Measurements from ENCODE around the gene LGALS14. TPM values are rescaled to one million over a fixed set of nuclear protein-coding genes. Genes with fewer than 3 reads are reported as not detected.

Gene LGALS14
- total and polyA plus RNA-seq, 2 of the 8 experiments (the other 6 are each of a cell fraction or from before 2014, with no cell fraction given): 0.50 to 0.77 TPM

- Histone ChIP-seq H4K5ac (ENCODE audit: insufficient read length, low read depth, low read length) (no peak overlapping the region), H4K8ac (ENCODE audit: extremely low read depth, insufficient read depth, low read length) (no peak overlapping the region), H3K18ac (ENCODE audit: extremely low read depth, low read length) (no peak overlapping the region), H2AK5ac (ENCODE audit: low read depth, low read length) (no peak overlapping the region), H2BK120ac (replicated peaks; ENCODE audit: low read depth, low read length) (no peak overlapping the region), H4K20me1 (replicated peaks in 1 of 2; ENCODE audit: control insufficient read depth in 1 of 2, insufficient read depth in 2 of 2, low read length in 2 of 2) (no peaks in the 10 kb centered on the region), H3K56ac (replicated peaks; ENCODE audit: insufficient read length, low read depth, low read length) (no peak overlapping the region), H3K79me2 (ENCODE audit: control insufficient read depth in 1 of 2, insufficient read depth in 2 of 2, low read length in 2 of 2) (no peaks in the 10 kb centered on the region), H3K14ac (ENCODE audit: insufficient read length) (no peak overlapping the region), H3K27ac (ENCODE audit: low read depth, low read length) (no peak overlapping the region), H3K9me3 (ENCODE audit: insufficient read depth in 2 of 2, low read depth in 1 of 2, low read length in 1 of 2) (no peaks in the 10 kb centered on the region), H3K4me1 (replicated peaks in 1 of 4; ENCODE audit: control insufficient read depth in 3 of 4, insufficient read depth in 4 of 4, low read length in 3 of 4) (no peaks in the 10 kb centered on the region), H3K36me3 (ENCODE audit: control insufficient read depth in 2 of 4, insufficient read depth in 4 of 4, low read length in 3 of 4) (no peaks in the 10 kb centered on the region), H3K79me1 (ENCODE audit: low read depth, low read length) (no peaks in the 10 kb centered on the region), H2BK20ac (ENCODE audit: low read length) (no peak overlapping the region), H2BK5ac (ENCODE audit: low read depth, low read length) (no peak overlapping the region), H3K9ac (replicated peaks in 1 of 4; ENCODE audit: extremely low read depth in 1 of 4, low read depth in 3 of 4, low read length in 3 of 4) (no peak overlapping the region), H2AFZ (ENCODE audit: low read length) (no peak overlapping the region), H2BK12ac (ENCODE audit: low read depth, low read length) (no peak overlapping the region), H4K91ac (replicated peaks; ENCODE audit: insufficient read length, low read length) (no peak overlapping the region), H3K23ac (ENCODE audit: insufficient read length) (no peak overlapping the region), H3K4ac (replicated peaks; ENCODE audit: insufficient read length, low read depth, low read length) (no peak overlapping the region), H3K27me3 (replicated peaks in 1 of 4; ENCODE audit: control insufficient read depth in 3 of 4, extremely low read depth in 1 of 4, insufficient read depth in 3 of 4, low read length in 3 of 4) (no peaks in the 10 kb centered on the region), H2BK15ac (ENCODE audit: low read length) (no peak overlapping the region), H3K4me3 (ENCODE audit: extremely low read depth in 1 of 4, insufficient read depth in 2 of 4, low read depth in 3 of 4, low read length in 4 of 4) (no peak overlapping the region), H3K4me2 (ENCODE audit: insufficient read depth in 1 of 2, low read depth in 2 of 2, low read length in 2 of 2) (no peak overlapping the region), H3K23me2 (ENCODE audit: low read depth, low read length) (no peaks in the 10 kb centered on the region)
- POLR2A ChIA-PET (ENCODE audit: partially characterized antibody): no interaction called here
- TF ChIP-seq SP4 (IDR thresholded peaks at IDR 0.05; ENCODE audit: low read length) (no peak), GABPA (IDR thresholded peaks at IDR 0.05; ENCODE audit: borderline replicate concordance, insufficient read depth, low read length) (no peak), SRF (IDR thresholded peaks at IDR 0.05; ENCODE audit: low read depth, low read length) (no peak), CHD2 (IDR thresholded peaks at IDR 0.05; ENCODE audit: low read length) (no peak), KDM1A (IDR thresholded peaks at IDR 0.05; ENCODE audit: borderline replicate concordance, low read length) (no peak), TAF7 (optimal IDR thresholded peaks at IDR 0.05; ENCODE audit: borderline replicate concordance, low read depth, low read length) (no peak), TEAD4 (IDR thresholded peaks at IDR 0.05; ENCODE audit: low read depth, low read length) (no peak), RBBP5 (IDR thresholded peaks at IDR 0.05; ENCODE audit: borderline replicate concordance, low read depth, low read length) (no peak), NRF1 (IDR thresholded peaks at IDR 0.05; ENCODE audit: low read depth, low read length) (no peak), SP2 (IDR thresholded peaks at IDR 0.05; ENCODE audit: low read length) (no peak), CTCF (IDR thresholded peaks at IDR 0.05; ENCODE audit: control extremely low read depth in 1 of 3, insufficient read depth in 1 of 3, low read depth in 1 of 3, low read length in 3 of 3) (no peak), ASH2L (IDR thresholded peaks at IDR 0.05; ENCODE audit: low read length) (no peak)
- FAIRE-seq: no peak
- CTCF ChIA-PET (ENCODE audit: partially characterized antibody): no interaction called here
- DNase-seq (ENCODE audit: low read depth in 1 of 2, low spot score in 2 of 2): no peak
Measured at GRCh38 chr19:39725995-39726394, 21.7 kb downstream of the LGALS14 start.

Measured in H1 (cell line).